ENCODE data around the gene CHCHD6. TPM values are rescaled to one million over a fixed set of nuclear protein-coding genes. Genes with fewer than 3 reads are reported as not detected.

CHCHD6 gene
- total RNA-seq, 1 donor from 2014 or later, result 15.7 TPM

DNA sequence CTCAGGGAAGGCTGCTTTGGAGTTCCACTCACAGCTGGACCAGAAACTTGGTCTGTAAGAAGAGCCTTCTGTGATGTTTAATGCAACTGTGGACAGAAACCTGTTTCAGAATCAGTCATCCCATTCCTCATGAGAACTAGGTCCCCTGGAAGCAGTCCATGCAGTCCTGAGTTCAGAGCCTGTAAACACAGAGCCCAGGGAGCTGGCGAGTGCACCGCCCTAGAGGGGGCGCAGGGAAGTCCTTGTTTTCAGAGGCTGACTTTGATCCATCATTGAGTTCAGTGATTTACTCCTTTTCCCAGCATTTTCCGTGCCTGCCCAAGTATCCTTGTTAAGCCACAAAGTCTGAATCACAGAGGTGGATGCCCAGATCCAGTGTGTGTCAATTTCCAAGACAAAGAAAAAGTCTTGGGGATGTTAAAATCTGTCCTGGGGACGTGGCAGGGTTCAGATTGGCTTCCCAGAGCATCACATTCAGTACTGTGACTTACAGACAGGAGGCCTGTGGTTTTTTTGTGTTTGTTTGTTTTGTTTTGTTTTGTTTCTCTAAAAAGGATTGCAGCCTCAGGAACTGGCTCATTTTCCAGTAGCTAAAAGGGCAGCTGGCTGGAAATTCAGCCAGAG is 39.3 kb upstream of the CHCHD6 start:
- Mint-ChIP-seq H3K9me3 (no peaks in the 10 kb centered on the region), H3K4me3 (ENCODE audit: low read depth) (no peak overlapping the region), H3K27me3 (ENCODE audit: low read depth) (no peaks in the 10 kb centered on the region), H3K36me3 (ENCODE audit: low read depth) (no peaks in the 10 kb centered on the region), H3K27ac (no peak overlapping the region), H3K4me1 (ENCODE audit: low read depth) (no peaks in the 10 kb centered on the region)
- intact Hi-C loops (cut with micrococcal nuclease), result no loop called here
- no peak for DNase-seq (ENCODE audit: low spot score)

DNA sequence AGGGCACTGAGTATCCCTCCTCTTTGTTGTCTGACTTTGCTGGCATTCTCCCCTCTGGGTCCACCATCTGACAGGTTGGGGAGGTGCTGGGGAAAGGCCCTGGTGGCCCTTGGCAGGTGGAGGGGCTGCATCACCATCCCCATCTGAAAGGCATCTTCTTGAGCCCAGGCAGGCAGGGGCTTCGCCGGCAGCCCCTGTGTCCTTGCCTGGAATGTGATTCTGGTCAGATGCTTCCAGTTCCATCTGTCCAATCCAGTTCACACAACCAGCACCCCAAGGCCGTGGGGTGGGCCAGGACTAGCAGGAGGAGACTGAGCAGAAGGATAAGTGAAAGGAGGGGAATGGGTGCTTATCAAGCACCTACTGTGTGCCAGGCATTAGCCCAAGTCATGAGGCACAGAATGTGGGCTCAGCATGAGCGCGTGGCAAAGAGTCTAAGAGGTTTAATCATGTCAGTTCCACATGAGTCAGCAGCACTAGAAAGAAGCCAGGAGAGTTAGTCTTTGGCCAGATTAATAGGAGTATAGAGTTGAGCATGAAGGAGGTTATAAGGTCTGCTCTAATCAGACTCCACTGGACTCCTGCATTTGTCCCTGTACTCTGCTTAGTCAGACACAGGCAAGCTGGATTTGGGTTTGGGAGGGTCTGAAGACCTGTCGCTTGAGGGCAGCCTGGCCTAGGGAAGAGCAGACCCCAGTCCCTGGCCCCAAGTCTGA is 38.7 kb upstream of the CHCHD6 start:
- DNase-seq (ENCODE audit: low spot score), result no peak
- Mint-ChIP-seq H3K27me3 (ENCODE audit: low read depth) (no peaks in the 10 kb centered on the region), H3K9me3 (no peaks in the 10 kb centered on the region), H3K4me1 (ENCODE audit: low read depth) (no peaks in the 10 kb centered on the region), H3K27ac (no peak overlapping the region), H3K4me3 (ENCODE audit: low read depth) (no peak overlapping the region), H3K36me3 (ENCODE audit: low read depth) (no peaks in the 10 kb centered on the region)
- intact Hi-C loops (cut with micrococcal nuclease), result no loop called here

DNA sequence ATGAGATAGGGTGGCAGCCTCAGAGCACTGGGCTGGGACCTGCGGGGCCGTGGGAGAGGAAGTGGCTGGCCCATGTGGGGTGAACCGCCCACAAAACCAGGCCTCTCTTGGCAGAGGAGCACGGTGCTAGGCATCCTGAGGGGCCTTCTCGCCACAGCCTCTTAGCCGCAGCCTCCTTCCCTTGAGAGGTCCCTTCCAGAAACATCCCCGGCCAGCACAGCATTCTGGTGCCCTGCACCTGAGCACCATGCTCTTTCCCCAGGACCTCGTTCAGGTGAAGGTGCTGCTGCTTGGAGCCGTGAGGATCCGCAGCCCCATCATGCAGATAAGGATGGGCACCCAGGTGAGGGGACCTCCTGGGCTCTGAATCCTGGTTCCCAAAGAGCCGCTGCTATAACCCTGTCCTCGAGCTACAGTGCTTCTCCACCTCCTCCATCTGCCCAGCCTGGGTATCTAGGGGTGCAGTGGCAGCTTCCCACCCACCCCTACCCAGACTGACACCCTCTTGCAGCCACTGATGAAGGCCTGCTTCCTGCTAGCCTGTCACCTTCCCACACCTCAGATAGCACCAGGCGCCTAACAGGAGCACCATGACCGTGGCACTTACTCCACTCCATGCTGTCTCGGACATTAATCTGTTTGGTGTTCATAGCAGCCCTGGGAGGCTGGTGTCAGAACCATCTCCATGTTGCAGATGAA is 37.9 kb upstream of the CHCHD6 start:
- H3K4me3 Mint-ChIP-seq (ENCODE audit: low read depth), result no peak overlapping the region
- H3K27ac Mint-ChIP-seq, result no peak overlapping the region
- H3K27me3 Mint-ChIP-seq (ENCODE audit: low read depth), result no peaks in the 10 kb centered on the region
- H3K4me1 Mint-ChIP-seq (ENCODE audit: low read depth), result no peaks in the 10 kb centered on the region
- no peaks in the 10 kb centered on the region for H3K36me3 Mint-ChIP-seq (ENCODE audit: low read depth)
- intact Hi-C loops (cut with micrococcal nuclease), result no loop called here
- no peak for DNase-seq (ENCODE audit: low spot score)
- H3K9me3 Mint-ChIP-seq, result peaks cover 5% of the 10 kb centered on the region

DNA sequence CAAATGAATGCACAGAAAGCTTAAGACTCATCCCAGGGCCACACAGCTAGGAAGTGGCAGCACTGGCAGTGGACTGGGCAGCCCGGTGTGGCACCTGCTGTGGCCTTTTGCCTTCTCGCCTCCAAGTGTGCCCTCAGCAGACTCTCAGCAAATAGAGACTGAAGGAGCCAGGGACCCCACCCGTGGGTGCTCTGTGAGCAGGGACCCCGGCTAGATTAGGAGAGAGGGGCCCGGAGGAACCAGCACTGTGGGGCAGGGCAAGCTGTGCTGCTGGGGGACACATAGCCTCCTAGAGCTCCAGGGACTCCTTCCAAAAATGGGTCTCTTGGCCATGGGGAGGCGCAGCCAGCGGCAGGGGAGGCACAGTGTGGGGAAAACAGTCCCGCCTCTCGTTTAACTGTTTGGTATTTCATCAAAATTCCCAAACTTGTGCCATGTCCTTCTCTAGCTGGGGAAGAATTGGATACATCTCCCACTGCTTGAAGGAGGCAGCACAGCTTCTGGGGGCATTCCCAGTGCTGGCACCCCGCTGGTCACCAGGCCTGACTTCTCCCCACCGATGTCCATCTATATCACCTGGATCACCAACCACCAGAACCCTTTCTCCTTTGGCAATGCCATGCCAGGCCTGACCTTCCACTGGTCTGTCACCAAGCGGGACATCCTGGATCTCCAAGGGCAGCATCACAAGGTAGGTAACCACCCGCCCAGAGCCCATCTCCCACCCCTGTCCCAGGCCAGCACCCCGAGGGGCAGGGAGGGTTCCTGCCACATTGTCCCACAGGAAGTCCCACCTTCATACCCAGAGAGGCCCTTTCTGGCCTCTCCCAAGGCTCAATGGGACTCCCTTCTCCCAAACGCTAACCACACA is 37.1 kb upstream of the CHCHD6 start:
- H3K9me3 Mint-ChIP-seq, result peaks cover 9% of the 10 kb centered on the region
- H3K27ac Mint-ChIP-seq, result no peak overlapping the region
- H3K4me3 Mint-ChIP-seq (ENCODE audit: low read depth), result no peak overlapping the region

DNA sequence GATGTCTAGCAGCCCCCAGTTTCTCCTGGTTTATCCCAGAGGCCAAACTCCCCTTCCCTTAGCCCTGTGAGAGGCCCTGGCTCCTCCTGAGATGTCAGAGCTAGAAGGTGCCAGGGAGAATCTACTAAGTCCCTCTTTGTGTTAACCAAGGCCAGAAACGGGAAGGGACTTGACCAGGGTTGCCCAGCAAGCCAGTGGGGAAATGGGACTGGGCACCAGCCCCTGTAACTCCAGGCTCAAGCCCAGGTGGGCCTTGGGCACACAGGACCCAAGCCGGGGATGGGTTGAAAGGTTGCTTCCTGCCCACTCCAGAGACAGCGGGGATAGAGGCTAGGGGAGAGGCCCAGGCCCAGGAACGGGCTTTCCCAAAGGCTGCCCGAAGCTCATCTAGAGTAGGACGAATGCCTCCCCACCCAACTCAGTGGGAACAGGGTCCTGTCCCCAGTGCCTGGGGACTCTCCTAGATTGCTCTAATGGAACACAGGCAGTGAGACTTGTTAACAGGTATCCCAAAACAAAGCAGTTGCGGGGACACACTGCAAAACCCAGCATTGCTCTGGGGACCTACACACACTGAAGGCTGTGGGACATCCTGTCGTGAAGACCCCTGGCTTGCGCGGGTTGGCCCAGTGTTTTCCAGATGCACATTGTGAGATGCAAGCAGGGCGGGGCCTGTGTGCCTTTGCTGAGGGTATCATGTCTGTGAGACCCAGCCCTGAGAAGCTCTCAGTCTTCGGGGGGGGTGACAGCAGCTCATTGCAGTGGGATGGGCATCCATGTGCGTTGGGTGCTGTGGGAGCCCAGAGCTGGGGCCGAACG is 36.2 kb upstream of the CHCHD6 start:
- DNase-seq (ENCODE audit: low spot score), result no peak
- Mint-ChIP-seq H3K27me3 (ENCODE audit: low read depth) (no peaks in the 10 kb centered on the region), H3K4me1 (ENCODE audit: low read depth) (no peaks in the 10 kb centered on the region)

More for the DNA sequence above, 37.1 kb upstream of the CHCHD6 start:
- no peaks in the 10 kb centered on the region for H3K4me1 Mint-ChIP-seq (ENCODE audit: low read depth)
- H3K27me3 Mint-ChIP-seq (ENCODE audit: low read depth), result no peaks in the 10 kb centered on the region
- no peak for DNase-seq (ENCODE audit: low spot score)
- intact Hi-C loops (cut with micrococcal nuclease), result no loop called here
- H3K36me3 Mint-ChIP-seq (ENCODE audit: low read depth), result no peaks in the 10 kb centered on the region

DNA sequence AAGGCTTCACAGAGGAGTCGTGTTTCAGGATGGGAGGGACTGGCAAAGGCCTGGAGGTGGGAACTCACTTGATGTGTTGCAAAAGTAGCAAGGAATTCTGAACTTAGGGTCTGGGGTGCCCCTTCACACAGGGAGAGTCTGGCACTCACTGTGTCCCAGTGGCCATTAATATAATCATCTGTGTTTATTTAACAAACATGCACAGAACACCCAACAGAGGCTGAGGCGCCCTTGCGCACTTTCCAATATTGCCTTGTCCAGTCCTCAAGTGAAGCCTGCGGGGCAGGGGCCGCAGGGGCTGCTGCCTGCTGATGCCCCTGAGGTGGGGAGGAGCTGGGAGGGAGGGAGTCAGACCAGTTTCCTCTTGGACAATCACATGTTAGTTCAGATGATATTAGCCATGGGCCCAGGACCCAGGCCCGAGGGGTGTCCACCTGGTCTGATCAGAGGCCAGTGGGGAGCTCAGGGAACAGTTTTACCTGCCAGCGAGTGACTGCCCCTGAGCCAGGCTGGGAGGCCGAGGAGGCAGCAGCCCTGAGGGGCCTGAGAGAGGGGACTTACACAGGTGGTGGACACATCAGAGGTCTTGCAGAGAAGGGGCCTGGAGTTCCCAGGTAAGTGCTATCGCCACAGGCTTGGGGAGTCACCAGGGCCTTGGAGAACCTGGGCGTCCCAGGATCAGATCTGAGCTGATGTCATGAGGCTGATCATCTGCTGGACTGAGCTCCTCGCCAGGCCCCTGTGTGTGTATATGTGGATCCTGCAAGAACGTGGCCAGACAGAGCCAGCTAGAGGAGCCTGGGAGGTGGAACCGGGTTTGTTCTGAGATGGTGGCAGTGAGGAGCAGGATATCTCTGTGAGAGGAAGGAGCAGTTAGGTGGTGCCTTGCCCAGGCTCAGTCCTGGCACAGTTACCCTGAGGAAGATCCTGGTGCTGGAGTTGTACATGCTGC is 35.3 kb upstream of the CHCHD6 start:
- Mint-ChIP-seq H3K9me3 (peaks cover 14% of the 10 kb centered on the region), H3K4me3 (ENCODE audit: low read depth) (no peak overlapping the region), H3K4me1 (ENCODE audit: low read depth) (no peaks in the 10 kb centered on the region), H3K27ac (no peak overlapping the region), H3K27me3 (ENCODE audit: low read depth) (no peaks in the 10 kb centered on the region), H3K36me3 (ENCODE audit: low read depth) (no peaks in the 10 kb centered on the region)
- intact Hi-C loops (cut with micrococcal nuclease), result no loop called here
- DNase-seq (ENCODE audit: low spot score), result no peak

More for the DNA sequence above, 36.2 kb upstream of the CHCHD6 start:
- no peaks in the 10 kb centered on the region for H3K36me3 Mint-ChIP-seq (ENCODE audit: low read depth)
- H3K9me3 Mint-ChIP-seq, result peaks cover 9% of the 10 kb centered on the region
- H3K27ac Mint-ChIP-seq, result no peak overlapping the region
- H3K4me3 Mint-ChIP-seq (ENCODE audit: low read depth), result no peak overlapping the region
- intact Hi-C loops (cut with micrococcal nuclease), result no loop called here

DNA sequence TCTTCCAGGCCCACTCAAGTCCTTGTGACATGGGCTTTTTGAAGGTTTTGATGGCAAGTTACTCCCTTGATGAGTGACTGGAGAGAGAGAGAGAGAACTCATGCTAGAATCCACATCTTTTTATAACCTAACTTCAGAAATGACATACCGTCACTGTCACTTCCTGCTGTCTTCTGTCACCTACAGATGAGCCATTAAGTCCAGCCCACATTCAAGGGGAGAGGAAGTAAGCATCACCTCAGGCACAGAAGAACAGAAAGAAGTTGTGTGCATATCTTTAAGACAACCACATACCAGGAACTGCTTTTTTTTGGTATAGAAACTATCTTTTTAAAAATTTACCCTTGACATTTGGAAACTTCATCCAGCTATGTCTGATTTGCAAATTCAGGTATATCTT is 32.5 kb upstream of the CHCHD6 start:
- H3K4me1 Mint-ChIP-seq (ENCODE audit: low read depth), result no peaks in the 10 kb centered on the region
- intact Hi-C loops (cut with micrococcal nuclease), result no loop called here
- no peak overlapping the region for H3K4me3 Mint-ChIP-seq (ENCODE audit: low read depth)
- no peaks in the 10 kb centered on the region for H3K27me3 Mint-ChIP-seq (ENCODE audit: low read depth)
- DNase-seq (ENCODE audit: low spot score), result no peak
- H3K27ac Mint-ChIP-seq, result no peak overlapping the region
- H3K36me3 Mint-ChIP-seq (ENCODE audit: low read depth), result no peaks in the 10 kb centered on the region
- H3K9me3 Mint-ChIP-seq, result peaks cover 18% of the 10 kb centered on the region

DNA sequence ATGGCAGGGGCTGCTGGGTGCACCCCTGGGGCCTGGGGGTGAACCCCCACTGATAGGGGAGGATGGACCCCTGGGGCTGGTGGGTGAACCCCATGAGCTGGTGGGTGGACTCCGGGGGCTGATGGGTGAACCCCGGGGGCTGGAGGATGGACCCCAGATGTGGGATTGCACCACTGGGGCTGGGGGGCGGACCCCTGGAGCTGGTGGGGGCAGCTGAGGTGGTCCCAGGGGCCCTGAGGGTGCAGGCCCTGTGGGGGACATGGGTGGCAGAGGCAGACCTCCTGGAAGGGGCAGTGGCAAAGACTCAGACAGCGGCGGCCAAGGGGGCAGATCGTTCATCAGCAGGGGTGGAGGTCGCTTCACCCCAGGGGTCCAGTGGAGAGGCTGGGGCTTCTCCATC is 31.7 kb upstream of the CHCHD6 start:
- Mint-ChIP-seq H3K4me1 (ENCODE audit: low read depth) (no peaks in the 10 kb centered on the region), H3K27me3 (ENCODE audit: low read depth) (peaks cover 2% of the 10 kb centered on the region), H3K9me3 (peaks cover 18% of the 10 kb centered on the region), H3K4me3 (ENCODE audit: low read depth) (no peak overlapping the region), H3K36me3 (ENCODE audit: low read depth) (no peaks in the 10 kb centered on the region), H3K27ac (no peak overlapping the region)
- no peak for DNase-seq (ENCODE audit: low spot score)
- intact Hi-C loops (cut with micrococcal nuclease), result no loop called here

DNA sequence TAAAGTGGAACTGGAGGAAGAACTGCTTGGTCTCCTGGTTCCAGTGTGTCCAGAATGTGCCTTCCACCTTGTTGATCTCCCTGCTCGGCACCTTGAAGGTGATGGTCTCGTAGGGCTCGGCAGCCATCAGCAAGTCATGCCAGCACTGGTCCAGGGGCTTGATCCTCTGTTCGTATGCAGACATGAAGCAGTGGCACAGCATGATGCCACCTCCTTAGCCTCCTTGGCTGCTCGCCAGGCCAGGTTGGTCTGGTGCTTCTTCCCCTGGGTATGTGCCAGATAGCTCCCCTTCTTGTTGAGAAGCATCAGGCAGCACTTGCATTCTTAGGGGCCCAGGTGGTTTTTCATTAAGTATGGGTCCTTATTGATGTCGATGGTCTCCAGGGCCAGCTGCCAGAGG is 31.3 kb upstream of the CHCHD6 start:
- no peak for DNase-seq (ENCODE audit: low spot score)

DNA sequence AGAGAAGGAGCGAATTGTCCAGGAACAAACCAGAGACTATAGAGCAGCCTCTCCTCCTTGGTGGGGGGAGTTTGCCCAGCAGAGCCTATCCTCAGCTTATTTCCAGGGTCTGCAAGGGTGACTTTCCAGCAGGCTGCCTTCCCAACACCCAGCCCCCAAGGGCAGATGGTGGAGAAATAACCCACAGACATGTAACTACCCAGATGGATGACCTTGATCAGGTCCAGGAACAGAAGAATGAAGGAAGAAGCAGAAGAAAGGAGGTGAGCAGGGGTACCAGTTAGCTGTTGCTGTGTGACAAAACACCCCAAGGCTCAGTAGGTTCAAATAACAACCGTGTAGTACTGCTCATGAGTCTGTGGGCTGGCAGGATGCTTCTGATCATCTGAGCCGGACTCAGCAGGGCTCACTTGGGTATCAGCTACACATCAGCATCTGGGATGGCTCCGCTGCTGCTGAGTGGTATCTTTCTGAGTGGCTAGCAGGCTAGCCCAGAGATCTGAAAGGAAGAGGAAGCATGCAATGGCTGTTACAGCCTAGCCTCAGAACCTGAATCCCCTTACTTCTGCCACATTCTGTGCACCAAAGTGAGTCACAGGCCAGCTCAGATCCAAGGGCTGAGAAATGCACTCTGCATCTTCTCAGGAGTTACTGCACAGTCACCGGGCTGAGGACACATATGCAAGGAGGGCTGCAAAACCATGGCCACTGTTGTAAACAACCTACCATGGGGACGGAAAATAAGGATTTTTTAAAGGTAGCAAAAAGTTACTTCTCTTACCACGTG is 26.9 kb upstream of the CHCHD6 start:
- Mint-ChIP-seq H3K4me3 (ENCODE audit: low read depth) (no peak overlapping the region), H3K27me3 (ENCODE audit: low read depth) (peaks cover 7% of the 10 kb centered on the region), H3K36me3 (ENCODE audit: low read depth) (no peaks in the 10 kb centered on the region), H3K9me3 (peaks cover 9% of the 10 kb centered on the region), H3K4me1 (ENCODE audit: low read depth) (peaks cover 3% of the 10 kb centered on the region), H3K27ac (no peak overlapping the region)
- intact Hi-C loops (cut with micrococcal nuclease), result no loop called here
- DNase-seq (ENCODE audit: low spot score), result no peak

More for the DNA sequence above, 31.3 kb upstream of the CHCHD6 start:
- Mint-ChIP-seq H3K36me3 (ENCODE audit: low read depth) (no peaks in the 10 kb centered on the region), H3K4me1 (ENCODE audit: low read depth) (no peaks in the 10 kb centered on the region), H3K9me3 (peaks cover 18% of the 10 kb centered on the region), H3K4me3 (ENCODE audit: low read depth) (no peak overlapping the region), H3K27ac (no peak overlapping the region), H3K27me3 (ENCODE audit: low read depth) (peaks cover 2% of the 10 kb centered on the region)
- intact Hi-C loops (cut with micrococcal nuclease), result no loop called here

Measured in activated T-helper 2 cell treated with anti-CD3 and anti-CD28 coated beads, Interferon-gamma antibody, Interleukin-2, Interleukin-4, amounts not matched to agents 10 μg/mL and 5 μg/mL and 100 μg/mL, durations not matched to agents 14 hours and 24 hours and 36 hours (primary cell).